ENCODE measurements around the gene MYDGF.

Gene MYDGF

GRCh38 chr19:4678881-4679790 is 9.0 kb upstream of the MYDGF start:
- FAIRE-seq, result no peak
- no peak for DNase-seq (ENCODE audit: extremely low spot score, insufficient read length, low read depth)

- DNase-seq (ENCODE audit: extremely low spot score, insufficient read length, low read depth) (no peak), FAIRE-seq (no peak)
Measured at GRCh38 chr19:4676955-4677731, 7.0 kb upstream of the MYDGF start.

GRCh38 chr19:4675346-4675745 is 5.2 kb upstream of the MYDGF start:
- DNase-seq (ENCODE audit: extremely low spot score, insufficient read length, low read depth) (no peak), FAIRE-seq (no peak)

GRCh38 chr19:4673726-4674125 is 3.6 kb upstream of the MYDGF start:
- DNase-seq (ENCODE audit: extremely low spot score, insufficient read length, low read depth) (no peak), FAIRE-seq (no peak)

GRCh38 chr19:4673216-4673615 is 3.1 kb upstream of the MYDGF start:
- DNase-seq (ENCODE audit: extremely low spot score, insufficient read length, low read depth), result no peak
- FAIRE-seq, result no peak

GRCh38 chr19:4671185-4671851 is 1.2 kb upstream of the MYDGF start:
- FAIRE-seq, result no peak
- no peak for DNase-seq (ENCODE audit: extremely low spot score, insufficient read length, low read depth)

GRCh38 chr19:4664642-4665041 is 5.5 kb downstream of the MYDGF start:
- DNase-seq (ENCODE audit: extremely low spot score, insufficient read length, low read depth), result no peak
- no peak for FAIRE-seq

GRCh38 chr19:4662812-4663211 is 7.3 kb downstream of the MYDGF start:
- FAIRE-seq (no peak), DNase-seq (ENCODE audit: extremely low spot score, insufficient read length, low read depth) (no peak)

GRCh38 chr19:4662020-4662695 is 8.0 kb downstream of the MYDGF start:
- no peak for FAIRE-seq
- no peak for DNase-seq (ENCODE audit: extremely low spot score, insufficient read length, low read depth)

- no peak for DNase-seq (ENCODE audit: extremely low spot score, insufficient read length, low read depth)
Measured at GRCh38 chr19:4660993-4661392, 9.1 kb downstream of the MYDGF start.

GRCh38 chr19:4660181-4660791 is 9.9 kb downstream of the MYDGF start:
- no peak for DNase-seq (ENCODE audit: extremely low spot score, insufficient read length, low read depth)
- no peak for FAIRE-seq

More at GRCh38 chr19:4660993-4661392, 9.1 kb downstream of the MYDGF start:
- FAIRE-seq, result no peak

- FAIRE-seq (no peak), DNase-seq (ENCODE audit: extremely low spot score, insufficient read length, low read depth) (no peak)
Measured at GRCh38 chr19:4657835-4658234, 12.3 kb downstream of the MYDGF start.

GRCh38 chr19:4657262-4657661 is 12.9 kb downstream of the MYDGF start:
- FAIRE-seq (no peak), DNase-seq (ENCODE audit: extremely low spot score, insufficient read length, low read depth) (no peak)

- no peak for DNase-seq (ENCODE audit: extremely low spot score, insufficient read length, low read depth)
Measured at GRCh38 chr19:4656102-4656501, 14.0 kb downstream of the MYDGF start.

GRCh38 chr19:4654437-4655361 is 15.4 kb downstream of the MYDGF start:
- FAIRE-seq, result no peak

More at GRCh38 chr19:4656102-4656501, 14.0 kb downstream of the MYDGF start:
- no peak for FAIRE-seq

GRCh38 chr19:4653793-4654436 is 16.2 kb downstream of the MYDGF start:
- DNase-seq (ENCODE audit: extremely low spot score, insufficient read length, low read depth) (no peak), FAIRE-seq (no peak)

More at GRCh38 chr19:4654437-4655361, 15.4 kb downstream of the MYDGF start:
- no peak for DNase-seq (ENCODE audit: extremely low spot score, insufficient read length, low read depth)

- DNase-seq (ENCODE audit: extremely low spot score, insufficient read length, low read depth) (no peak), FAIRE-seq (no peak)
Measured at GRCh38 chr19:4652075-4652474, 18.1 kb downstream of the MYDGF start.

GRCh38 chr19:4650159-4650558 is 20.0 kb downstream of the MYDGF start:
- FAIRE-seq (no peak), DNase-seq (ENCODE audit: extremely low spot score, insufficient read length, low read depth) (no peak)
